NCI-H774 (cell line): Measurements from ENCODE around the gene DMXL2.
"Not testable (repeated sequence)": the region's sequence is repeated elsewhere in the genome, so short reads cannot be mapped to it uniquely, and the experiment has no call there.

Source experiments
- DNase-seq: peaks from one replicate; lab custom pipeline; 2025; lab: John Stamatoyannopoulos, UW

DMXL2 gene, protein sequence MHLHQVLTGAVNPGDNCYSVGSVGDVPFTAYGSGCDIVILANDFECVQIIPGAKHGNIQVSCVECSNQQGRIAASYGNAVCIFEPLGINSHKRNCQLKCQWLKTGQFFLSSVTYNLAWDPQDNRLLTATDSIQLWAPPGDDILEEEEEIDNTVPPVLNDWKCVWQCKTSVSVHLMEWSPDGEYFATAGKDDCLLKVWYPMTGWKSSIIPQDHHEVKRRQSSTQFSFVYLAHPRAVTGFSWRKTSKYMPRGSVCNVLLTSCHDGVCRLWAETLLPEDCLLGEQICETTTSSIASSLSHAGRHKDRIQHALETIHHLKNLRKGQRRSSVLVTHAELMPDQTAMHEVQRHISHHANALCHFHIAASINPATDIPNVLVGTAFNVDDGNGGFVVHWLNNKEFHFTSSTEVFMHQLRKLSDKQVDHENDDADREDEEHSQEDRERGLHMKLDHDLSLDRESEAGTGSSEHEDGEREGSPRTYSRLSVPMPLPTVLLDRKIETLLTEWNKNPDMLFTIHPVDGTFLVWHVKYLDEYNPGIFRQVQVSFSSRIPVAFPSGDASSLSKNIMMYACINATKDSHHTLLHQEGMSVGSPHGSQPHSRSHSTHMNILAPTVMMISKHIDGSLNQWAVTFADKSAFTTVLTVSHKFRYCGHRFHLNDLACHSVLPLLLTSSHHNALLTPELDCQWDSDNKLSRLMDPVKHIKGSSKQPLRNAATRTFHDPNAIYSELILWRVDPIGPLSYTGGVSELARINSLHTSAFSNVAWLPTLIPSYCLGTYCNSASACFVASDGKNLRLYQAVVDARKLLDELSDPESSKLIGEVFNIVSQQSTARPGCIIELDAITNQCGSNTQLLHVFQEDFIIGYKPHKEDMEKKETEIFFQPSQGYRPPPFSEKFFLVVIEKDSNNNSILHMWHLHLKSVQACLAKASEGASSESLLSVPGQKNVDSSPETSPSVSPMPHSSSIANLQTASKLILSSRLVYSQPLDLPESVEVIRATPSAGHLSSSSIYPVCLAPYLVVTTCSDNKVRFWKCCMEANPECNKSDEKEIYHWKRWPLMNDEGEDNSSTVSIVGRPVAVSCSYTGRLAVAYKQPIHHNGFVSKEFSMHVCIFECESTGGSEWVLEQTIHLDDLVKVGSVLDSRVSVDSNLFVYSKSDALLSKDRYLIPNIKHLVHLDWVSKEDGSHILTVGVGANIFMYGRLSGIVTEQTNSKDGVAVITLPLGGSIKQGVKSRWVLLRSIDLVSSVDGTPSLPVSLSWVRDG (N-terminal part only)

DNA sequence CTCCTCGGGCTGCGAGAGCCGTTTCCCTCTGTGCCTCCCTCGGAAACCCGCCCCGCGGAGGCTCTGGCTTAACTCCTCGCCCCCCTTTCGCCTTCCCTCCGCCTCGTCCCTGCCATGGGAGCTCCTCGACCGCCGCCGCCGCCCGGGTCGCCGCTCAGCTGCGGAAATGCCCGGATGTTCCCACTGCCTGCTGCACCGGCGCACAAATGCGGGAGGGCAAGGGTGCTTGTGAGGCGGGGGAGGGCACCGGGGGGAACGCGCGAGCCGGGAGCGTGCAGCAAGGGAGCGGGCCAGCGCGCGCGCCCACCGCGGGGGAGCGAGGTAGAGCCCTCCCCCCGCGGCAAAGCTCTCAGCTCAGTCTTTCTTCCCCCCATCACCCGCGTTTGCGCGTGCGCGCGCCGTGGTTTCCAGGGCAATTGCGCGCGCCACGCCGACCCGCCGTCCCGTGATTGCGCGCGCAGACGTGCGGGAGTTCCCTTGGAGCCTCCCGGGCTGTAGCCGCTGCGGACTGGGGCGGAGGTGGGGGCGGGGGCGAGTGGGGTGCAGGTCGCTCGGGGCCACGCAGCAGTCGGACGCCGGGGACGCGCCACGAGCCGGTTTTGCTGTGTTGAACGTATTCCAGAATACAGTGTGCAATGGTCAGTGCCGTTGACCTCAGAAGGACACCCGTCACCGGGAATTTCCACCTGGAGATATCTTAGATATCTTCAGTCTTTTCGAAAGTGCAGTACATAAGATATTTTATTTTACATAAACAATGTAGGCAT is at the start of gene DMXL2:
Gene DMXL2, minus strand, starts transcription at position 168 of the 767 bp plus-strand sequence. CDS start 226 bp downstream, outside the sequence.
- DNase-seq: peak; percentile 89

DNA sequence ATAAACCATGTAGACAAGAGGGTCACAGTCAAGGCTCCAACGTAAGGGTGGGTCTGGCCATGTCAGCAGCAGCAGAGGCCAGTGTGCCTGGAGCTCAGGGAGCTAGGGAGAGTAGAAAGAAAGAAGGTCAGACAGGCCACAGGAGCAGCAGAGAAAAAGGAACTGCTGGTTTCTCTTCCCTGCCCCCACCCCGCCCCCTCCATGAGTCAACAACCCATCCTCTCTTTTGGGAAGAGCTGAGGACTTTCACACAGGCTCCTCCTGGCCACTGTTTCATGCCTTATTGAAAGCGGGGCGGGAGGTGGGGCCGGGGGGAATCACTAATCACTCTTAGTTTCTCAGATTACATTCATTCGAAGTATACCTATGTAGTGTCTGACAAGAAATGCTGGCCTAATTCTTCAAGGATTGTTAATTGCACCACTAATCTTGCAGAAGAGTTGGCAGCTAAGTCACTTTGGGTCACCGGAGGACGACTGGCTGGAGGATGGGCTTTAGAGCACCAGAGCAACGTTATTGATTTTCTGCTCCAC is 49.6 kb upstream of the DMXL2 start:
- no peak for DNase-seq

DNA sequence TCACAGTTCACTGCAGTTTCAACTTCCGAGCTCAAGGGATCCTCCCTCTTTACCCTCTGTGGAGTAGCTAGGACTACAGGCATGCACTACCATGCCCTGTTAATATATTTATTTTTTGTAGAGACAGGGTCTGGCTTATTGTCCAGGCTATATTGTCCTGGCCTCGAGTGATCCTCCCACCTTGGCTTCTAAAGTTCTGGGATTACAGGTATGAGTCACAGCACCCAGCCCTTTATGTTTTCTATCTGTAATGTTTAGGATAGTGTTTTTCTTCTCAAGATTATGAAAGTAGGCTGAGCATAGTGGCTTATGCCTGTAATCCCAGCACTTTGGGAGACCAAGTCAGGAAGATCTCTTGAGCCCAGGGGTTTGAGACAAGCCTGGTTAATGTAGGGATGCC is 46.8 kb upstream of the DMXL2 start:
- DNase-seq: no peak

DNA sequence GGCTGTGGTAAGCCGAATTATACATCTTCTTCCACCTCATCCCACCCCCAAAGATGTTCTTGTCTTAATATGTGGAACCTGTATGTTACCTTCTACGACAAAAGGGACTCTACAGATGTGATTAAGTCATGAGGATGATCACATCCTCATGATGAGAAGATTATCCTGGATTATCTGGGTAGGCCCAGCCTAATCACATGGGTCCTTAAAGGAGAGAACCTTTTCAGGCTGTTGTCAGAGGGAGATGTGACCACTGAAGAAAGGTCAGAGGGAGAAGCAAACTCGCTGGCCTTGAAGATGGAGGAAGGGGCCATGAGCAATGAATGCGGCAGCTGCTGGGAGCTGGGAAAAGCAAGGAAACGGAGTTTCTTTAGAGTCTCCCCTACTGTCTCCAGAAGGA is 45.9 kb upstream of the DMXL2 start:
- no peak for DNase-seq

DNA sequence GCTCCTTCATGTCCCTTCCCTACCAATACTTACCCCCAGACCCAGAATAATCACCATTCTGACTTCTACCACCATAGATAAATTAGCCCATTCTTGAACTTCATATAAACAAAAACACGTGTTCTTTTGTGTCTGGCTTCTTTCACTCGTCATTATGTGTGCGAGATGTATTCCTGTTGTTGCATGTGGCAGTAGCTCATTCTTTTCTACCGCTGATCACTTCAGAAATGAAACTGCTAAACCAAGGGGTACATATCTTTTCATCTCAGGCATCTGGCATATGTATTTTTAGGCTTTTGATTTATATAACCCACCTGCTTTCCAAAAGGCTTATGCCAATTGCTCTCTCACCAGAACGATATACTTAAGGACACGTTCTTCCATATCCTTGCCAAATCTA is 44.9 kb upstream of the DMXL2 start:
- no peak for DNase-seq

DNA sequence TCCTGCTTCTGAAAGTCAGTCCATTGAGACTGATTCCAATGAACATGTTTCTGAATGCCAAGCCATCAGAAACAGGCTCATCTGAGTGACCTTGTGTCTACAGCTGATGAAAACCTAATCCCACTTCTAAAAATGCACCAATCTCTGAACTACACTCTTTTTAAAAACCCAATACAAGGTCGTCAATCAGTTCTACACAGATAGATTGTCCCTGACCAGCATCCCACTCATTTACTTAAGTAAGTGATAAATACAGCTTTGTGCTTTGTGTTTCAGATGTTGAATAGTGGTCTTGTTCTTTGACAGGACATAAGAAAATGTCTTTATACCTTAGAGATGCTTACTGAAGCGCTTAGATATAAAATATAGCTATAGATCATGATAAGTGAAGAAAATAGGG is 38.5 kb upstream of the DMXL2 start:
- DNase-seq: no peak

DNA sequence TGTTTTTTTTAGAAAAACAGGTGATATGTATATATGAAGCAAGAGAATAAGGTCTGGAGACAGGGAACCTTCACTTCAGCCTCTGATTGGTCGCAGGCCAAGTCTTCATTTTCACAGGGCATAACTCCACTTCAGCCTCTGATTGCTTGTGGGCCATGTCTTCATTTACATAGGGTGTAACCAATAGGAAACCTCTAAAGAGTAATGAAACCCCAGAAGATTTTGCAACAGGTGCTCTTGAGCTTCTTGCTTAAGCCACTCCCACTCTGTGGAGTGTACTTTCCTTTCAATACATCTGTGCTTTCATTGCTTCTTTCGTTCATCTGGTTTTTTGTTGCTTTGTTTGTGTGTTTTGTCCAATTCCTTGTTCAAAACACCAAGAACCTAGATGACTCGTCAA is 36.1 kb upstream of the DMXL2 start:
- DNase-seq: no peak

DNA sequence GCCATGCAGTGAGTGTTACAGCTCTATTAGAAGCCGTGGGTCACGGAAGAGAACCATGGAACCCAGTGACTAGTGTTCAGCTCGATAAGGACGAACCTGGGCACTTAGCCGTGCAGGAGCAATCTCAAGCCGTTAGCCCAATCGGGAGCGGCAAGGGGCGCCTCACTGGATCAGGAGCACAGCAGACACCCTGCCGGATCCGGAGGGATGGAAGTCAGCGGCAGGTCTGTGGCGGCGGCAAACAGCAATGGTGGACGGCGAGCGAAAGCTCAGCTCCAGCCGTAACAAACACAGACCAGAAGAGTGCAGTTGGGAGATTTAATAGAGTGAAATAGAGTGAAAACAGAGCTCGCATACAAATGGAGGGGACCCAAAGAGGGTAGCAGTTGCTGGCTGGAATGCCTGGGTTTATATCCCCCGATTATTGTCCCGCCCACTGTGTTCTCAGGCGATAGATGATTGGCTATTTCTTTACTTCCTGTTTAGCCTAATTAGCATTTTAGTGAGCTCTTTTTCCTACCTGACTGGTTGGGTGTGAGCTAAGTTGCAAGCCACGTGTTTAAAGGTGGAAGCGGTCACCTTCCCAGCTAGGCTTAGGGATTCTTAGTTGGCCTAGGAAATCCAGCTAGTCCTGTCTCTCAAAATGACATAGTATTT is 33.0 kb upstream of the DMXL2 start:
- not testable (repeated sequence) for DNase-seq

DNA sequence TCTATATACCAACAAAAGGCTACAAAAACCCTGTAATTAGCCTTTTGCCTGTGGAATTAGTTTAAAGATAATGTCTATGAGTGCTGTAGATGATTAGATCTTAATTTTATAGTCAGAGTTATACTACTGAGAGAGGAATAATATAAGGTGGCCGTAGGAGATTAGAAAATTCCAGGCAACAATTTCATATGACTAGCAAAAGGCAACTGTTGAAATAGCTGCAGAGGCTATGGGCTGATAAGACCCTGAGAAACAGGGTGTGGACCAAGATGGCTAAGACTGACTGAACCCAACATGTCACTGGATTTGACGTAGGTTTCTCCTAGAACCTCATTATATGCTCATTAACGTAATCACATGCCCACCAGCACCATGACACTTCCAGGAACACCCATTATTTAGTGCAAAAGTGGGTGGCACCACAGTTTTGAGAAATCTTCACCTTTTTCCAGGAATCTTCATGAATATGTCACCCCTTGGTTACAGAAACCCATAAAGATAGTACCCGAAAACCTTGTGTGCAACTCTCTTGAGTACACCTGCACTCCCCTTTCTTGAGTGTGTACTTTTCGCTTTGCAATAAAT is 29.6 kb upstream of the DMXL2 start:
- no peak for DNase-seq

DNA sequence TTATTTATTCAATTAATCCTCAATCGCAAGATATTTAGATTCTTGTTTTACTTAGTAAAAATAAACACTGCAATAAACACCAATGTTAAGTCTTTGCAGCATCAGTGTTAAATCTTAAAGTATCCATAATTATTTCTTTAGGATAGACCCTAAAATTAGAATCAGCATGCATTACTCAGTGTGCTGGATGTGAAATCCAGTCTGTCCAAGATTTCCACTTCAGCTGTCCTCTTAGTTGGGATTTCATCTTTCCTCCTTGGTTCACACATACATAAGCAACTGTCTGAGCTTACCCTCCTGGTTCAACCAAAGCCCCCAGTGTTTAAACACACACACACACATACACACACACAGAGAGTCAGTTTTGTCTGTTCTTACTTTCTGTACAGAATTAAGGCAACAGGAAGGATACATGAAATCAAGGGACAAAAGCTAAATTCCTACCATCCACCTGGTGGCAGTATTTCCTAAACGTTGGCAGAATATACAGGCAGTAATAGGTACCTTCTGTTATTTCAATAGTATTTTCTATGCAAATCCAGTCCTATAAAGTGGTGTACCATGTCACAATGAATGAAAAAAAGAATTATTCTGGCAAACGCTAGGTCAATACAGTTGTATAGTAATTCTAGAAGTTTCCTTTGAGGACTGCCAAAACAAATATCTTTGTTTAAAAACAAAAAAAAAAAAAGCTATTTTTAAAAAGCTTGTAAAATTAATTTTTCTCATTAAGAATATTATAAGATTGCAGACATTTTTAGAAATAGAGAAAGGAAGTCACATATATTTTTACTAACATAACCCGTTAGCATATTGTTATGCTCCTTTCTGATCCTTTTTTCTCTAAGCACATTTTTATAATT is 27.3 kb upstream of the DMXL2 start:
- DNase-seq: peak; percentile 72

DNA sequence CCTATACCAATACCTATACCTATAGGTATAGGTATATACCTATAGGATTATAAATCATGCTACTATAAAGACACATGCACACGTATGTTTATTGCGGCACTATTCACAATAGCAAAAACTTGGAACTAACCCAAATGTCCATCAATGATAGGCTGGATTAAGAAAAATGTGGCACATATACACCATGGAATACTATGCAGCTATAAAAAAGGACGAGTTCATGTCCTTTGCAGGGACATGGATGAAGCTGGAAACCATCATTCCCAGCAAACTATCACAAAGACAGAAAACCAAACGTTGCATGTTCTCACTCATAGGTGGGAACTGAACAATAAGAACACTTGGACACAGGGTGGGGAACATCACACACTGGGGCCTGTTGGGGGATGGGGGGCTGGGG is 26.1 kb upstream of the DMXL2 start:
- not testable (repeated sequence) for DNase-seq

DNA sequence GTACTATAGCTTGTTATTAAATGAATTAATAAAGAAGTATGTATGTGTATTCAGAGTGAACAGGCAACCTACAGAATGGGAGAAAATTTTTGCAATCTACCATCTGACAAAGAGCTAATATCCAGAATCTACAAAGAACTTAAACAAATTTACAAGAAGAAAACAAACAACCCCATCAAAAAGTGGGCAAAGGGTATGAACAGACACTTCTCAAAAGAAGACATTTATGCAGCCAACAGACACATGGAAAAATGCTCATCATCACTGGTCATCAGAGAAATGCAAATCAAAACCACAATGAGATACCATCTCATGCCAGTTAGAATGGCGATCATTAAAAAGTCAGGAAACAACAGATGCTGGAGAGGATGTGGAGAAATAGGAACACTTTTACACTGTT is 25.5 kb upstream of the DMXL2 start:
- DNase-seq: not testable (repeated sequence)

DNA sequence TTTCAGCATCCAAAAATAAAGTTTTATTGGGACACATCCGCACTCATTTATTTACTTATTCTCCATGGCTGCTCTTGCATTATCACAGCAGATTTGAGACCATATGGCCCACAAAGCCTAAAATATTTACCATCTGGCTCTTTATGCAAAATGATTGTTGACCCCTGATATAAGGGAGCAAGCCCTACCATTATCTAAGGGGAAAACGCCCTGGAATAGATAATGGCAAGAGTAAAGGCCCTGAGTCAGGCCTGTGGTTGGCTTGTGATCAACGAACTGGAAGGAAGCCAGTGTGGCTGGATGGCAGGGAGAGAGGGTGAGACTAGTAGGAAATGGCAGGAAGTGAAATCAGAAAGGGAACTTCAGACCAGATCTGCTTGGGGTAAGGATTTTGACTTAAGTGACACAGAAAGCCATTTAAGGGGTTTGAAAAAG is 24.6 kb upstream of the DMXL2 start:
- DNase-seq: peak; percentile 25

DNA sequence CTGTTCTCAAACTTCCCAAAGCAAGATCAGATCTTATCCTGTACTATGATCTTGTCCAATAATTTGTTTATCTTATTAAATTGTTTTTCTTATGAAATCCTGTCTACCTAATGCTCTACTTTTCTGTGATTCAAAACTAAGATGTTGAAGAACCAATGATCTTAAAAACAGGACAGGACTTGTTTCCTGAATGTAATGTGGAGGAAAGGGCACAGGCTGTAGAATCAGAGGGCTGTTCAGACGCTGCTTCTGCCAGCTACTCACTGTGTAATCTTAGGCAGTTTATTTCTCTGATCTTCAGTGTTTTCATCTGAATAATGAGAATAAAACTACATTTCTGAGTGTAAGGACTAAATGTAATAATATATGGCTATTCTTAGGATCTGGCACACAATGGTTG is 20.1 kb upstream of the DMXL2 start:
- DNase-seq: no peak

DNA sequence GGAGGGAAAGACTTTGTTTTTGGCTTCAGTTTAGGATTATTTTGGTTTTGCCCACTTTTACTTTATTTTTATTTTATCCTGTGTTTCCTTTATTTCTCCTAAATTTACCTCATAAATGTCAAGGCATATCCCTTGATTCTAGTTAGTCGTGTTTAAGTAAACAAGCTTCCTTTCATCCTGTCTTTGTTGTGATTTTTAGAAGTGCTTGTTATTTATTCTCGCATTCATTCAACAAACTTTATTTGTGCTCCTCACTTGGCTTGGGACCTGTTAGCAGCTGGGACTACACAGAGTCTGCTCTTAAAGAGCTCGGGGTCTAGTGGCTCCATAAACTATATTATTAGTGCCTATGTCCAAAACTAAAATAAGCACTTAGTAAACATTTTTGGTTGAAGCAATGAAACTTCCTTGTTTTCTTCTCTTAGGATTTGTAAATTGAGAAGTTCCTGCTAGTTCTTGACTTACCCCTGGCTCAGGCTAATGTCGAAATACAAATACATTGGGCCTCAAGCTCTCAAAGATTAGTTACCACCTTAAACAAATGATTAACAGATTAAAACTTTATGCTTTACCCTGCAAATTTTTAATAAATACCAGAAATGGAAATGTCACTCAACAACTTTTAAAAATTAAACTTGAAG is 19.0 kb upstream of the DMXL2 start:
- no peak for DNase-seq

DNA sequence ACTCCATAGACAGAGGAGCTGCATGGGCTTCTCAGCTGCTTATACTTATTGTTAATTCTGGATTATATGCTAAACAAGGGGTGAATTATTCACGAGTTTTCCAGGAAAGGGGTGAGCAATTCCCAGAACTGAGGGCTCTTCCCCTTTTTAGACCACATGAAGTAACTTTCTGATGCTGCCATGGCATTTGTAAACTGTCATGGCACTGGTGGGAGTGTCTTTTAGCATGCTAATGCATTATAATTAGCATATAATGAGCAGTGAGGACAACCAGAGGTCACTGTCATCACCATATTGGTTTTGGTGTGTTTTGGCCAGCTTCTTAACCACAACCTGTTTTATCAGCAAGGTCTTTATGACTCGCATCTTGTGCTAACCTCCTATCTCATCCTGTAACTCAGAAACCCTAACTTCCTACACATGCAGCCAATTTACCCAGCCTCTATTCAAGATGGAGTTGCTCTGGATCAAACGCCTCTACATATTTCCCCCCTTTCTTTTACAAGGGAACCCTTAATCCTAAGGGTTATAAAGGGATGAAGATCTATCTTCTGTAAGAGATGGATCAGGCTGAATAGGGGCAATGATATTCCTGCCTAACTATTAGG is 12.1 kb upstream of the DMXL2 start:
- DNase-seq: no peak

DNA sequence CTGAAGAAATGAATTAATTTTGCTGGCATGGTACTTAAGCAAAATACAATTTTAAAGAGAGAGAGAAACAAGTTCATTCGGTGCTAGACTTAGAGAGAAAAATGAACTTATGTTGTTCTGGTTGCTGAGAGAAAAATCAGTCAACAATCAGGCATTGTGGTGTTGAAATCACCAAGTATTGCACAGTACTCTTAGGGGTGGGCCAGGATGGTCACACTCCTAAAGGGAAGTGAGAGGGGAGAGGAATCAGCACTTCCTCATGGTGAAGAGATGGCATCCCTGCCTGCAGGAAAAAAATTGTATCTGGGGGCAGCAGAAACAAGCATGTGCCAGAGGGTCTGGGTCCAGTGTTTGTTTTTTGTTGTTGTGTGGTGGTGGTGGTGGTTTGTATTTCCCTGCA is 7.0 kb upstream of the DMXL2 start:
- no peak for DNase-seq

DNA sequence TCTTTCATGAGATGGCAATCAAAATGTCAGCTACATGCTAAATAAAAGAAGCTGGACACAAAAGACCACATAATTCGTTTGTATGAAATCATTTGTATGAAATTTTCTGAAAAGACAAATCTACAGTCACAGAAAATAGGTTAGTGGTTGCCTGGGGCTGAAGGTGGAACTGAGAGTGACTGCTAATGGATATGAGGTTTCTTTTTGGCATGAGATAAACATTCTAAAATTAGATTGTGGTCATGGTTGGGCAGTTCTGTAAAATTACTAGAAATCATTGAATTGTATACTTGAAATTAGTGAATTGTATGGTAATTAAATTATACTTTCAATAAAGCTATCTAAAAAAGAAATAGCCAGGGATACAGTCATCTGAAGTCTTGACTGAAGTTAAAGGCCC is 2.7 kb upstream of the DMXL2 start:
- no peak for DNase-seq
